ENCODE data around the gene CLEC16A. TPM values are rescaled to one million over a fixed set of nuclear protein-coding genes. Genes with fewer than 3 reads are reported as not detected.

The CLEC16A gene
- total RNA-seq, 2 donors from 2014 or later, result 46.6 to 47.6 TPM

DNA sequence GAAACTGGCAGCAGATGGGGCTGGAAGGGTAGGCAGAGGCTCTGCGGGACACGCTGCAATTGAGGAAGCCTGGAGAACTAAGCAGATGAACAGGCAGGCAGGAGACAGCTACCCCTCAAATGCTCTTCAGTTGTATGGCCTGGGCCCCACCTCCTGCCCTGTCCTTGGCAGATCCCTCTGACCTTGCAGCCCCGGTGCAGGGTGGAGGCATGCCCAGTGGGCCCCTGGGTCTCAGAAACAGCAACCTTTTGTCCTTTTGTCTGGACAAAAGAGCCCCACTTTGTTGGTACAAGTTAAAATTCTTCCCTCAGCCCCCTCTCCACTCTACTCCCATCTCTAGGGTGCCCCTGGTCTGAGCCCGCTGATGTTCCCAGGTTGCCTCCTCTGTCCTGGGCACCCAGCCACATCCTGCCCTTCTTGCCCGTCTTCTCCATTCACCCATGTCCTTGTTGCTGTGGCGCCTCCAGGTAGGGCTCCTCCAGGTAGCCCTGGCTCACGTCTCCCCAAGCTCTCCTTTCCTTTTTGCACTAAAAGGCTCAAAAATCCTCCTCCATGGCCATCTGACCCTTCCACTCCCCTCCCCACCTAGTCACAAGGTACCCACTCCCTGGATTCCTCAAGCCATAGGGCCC, 136.8 kb downstream of the CLEC16A start:
- Histone ChIP-seq H3K4me3 (no peak overlapping the region), H3K9me3 (no peaks in the 10 kb centered on the region), H3K27me3 (replicated peaks; ENCODE audit: insufficient read depth) (no peaks in the 10 kb centered on the region), H3K4me1 (ENCODE audit: control insufficient read depth in 1 of 2, low read depth in 2 of 2) (peaks cover 17 to 46% of the 10 kb centered on the region in 2 donors), H3K36me3 (no peaks in the 10 kb centered on the region), H3K27ac (no peak overlapping the region)
- ATAC-seq (ENCODE audit: insufficient number of reproducible peaks, low FRiP score, low read depth) (no peak), DNase-seq (ENCODE audit: low spot score) (no peak)
- TF ChIP-seq, protein P1, sequence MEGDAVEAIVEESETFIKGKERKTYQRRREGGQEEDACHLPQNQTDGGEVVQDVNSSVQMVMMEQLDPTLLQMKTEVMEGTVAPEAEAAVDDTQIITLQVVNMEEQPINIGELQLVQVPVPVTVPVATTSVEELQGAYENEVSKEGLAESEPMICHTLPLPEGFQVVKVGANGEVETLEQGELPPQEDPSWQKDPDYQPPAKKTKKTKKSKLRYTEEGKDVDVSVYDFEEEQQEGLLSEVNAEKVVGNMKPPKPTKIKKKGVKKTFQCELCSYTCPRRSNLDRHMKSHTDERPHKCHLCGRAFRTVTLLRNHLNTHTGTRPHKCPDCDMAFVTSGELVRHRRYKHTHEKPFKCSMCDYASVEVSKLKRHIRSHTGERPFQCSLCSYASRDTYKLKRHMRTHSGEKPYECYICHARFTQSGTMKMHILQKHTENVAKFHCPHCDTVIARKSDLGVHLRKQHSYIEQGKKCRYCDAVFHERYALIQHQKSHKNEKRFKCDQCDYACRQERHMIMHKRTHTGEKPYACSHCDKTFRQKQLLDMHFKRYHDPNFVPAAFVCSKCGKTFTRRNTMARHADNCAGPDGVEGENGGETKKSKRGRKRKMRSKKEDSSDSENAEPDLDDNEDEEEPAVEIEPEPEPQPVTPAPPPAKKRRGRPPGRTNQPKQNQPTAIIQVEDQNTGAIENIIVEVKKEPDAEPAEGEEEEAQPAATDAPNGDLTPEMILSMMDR (IDR thresholded peaks at IDR 0.05), result no peak

DNA sequence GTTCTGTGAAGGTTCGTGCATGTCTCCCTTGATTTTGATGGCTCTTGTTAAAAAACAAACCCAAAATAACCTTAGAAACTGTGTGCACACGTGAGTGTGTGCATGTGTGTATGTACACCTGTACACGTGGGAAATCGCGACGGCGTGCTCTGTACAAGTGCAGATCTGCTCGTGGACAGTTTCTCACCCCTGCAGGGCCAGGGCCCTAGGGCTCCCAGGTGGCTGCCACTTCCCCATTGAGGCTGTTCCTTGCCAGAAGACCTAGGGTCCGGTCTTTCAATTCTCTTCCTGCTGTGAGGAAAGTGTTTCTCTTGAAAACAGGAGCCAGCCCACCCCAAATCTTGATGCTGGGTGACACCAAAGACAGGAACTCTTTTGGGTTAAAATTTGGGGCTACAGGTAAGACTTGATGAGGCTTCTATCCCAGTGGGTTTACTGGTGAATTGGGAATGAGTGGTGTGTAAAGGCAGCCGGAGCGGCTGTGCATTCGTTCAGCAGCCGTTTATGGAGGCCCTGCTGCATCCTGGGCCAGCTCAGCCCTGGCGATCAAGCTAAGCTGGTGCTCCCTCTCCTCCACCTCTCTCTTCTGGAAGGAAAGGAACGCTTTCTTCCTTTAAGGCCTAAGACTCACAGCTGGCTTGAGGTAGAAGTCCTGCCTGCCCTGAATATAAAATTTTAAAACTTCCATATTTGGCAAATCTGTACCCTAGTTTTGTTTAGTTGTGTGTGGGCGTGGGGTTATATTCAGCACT, 137.9 kb downstream of the CLEC16A start:
- TF ChIP-seq, protein P1 (IDR thresholded peaks at IDR 0.05), result no peak
- H3K27ac ChIP-seq, result no peak overlapping the region
- H3K36me3 ChIP-seq, result no peaks in the 10 kb centered on the region
- ATAC-seq (ENCODE audit: insufficient number of reproducible peaks, low FRiP score, low read depth), result no peak
- no peak overlapping the region for H3K4me3 ChIP-seq
- no peaks in the 10 kb centered on the region for H3K27me3 ChIP-seq (replicated peaks; ENCODE audit: insufficient read depth)
- peaks cover 17 to 41% of the 10 kb centered on the region in 2 donors for H3K4me1 ChIP-seq (ENCODE audit: control insufficient read depth in 1 of 2, low read depth in 2 of 2)
- DNase-seq (ENCODE audit: low spot score), result no peak
- H3K9me3 ChIP-seq, result no peaks in the 10 kb centered on the region

DNA sequence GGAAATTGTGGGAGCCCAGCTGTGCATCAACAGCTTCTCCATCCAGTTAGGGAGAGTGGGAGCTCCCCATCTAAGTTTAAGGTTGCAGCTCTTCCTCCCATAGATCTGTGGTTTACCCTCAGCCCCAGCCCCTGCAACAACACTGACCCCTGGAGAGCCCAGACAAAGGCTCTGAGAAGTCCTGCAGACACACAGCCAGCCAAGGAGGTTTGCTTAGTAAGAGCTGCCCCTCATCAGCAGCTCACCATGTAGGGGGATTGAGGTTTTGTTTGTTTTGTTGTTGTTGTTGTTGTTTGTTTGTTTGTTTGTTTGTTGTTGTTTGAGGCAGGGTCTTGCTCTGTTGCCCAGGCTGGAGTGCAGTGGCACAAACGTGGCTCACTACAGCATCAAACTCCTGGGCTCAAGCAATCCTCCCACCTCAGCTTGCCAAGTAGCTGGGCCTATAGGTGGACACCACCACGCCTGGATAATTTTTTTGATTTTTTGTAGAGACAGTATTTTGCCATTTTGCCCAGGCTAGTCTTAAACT, 138.6 kb downstream of the CLEC16A start:
- peaks cover 13 to 35% of the 10 kb centered on the region in 2 donors for H3K4me1 ChIP-seq (ENCODE audit: control insufficient read depth in 1 of 2, low read depth in 2 of 2)
- no peak overlapping the region for H3K4me3 ChIP-seq
- H3K27ac ChIP-seq, result no peak overlapping the region
- DNase-seq (ENCODE audit: low spot score), result no peak
- TF ChIP-seq, protein P1 (IDR thresholded peaks at IDR 0.05), result no peak
- ATAC-seq (ENCODE audit: insufficient number of reproducible peaks, low FRiP score, low read depth), result no peak
- no peaks in the 10 kb centered on the region for H3K36me3 ChIP-seq
- H3K9me3 ChIP-seq, result no peaks in the 10 kb centered on the region
- no peaks in the 10 kb centered on the region for H3K27me3 ChIP-seq (replicated peaks; ENCODE audit: insufficient read depth)

DNA sequence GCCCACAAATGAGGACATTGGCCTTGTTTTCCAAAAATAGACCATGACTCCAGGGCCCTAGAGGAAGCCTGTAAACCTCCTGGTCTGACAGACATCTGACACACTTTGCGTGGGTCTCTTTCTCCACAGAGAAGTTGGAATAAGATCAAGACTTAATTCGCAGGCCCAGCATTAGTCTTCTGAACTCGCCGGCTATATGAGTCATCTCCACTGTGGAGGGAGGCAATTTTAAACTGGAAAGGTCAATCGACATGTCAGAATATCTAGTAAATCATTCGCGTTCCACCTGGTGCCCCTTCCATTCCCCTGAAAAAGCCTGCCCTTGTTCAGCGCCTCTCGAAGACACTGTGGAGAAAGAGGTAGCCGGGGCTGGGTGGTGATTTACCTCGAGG, 140.1 kb downstream of the CLEC16A start:
- ATAC-seq (ENCODE audit: insufficient number of reproducible peaks, low FRiP score, low read depth) (peak; percentile 47), DNase-seq (ENCODE audit: low spot score) (no peak)
- H3K36me3 ChIP-seq, result no peaks in the 10 kb centered on the region
- H3K27ac ChIP-seq, result no peak overlapping the region
- H3K4me3 ChIP-seq, result no peak overlapping the region
- no peaks in the 10 kb centered on the region for H3K9me3 ChIP-seq
- TF ChIP-seq, protein P1 (IDR thresholded peaks at IDR 0.05), result no peak
- no peaks in the 10 kb centered on the region for H3K27me3 ChIP-seq (replicated peaks; ENCODE audit: insufficient read depth)
- peaks cover 0 to 19% of the 10 kb centered on the region in 2 donors for H3K4me1 ChIP-seq (ENCODE audit: control insufficient read depth in 1 of 2, low read depth in 2 of 2)

DNA sequence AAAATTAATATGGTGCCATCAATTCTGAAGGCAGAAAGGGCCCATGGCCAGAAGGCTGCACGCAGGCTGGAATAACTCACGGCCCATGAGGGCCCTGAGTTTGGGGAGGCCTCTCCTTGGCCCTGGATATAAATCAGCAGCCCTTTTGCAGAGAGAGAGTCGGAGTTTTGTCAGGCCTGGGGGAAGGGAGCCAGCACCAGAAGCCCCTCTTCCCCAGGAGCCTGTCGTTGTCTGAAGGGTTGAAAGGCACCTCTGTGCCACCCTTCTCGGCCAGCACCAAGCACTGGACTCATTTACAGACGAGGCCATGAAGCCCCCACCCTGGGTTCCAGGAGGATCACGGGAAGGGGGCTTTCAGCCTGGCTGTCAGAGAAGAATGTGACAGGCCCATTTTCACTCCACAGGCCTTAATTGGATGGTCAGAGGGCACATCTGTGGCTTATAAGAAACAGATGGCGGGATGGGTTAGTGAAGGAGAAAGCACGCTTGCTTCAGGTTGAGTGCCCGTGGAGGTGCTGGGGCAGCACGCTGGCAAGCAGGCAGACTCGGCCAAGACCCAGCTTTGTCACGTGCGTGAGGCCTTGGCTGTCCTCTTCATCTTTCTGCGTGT, 140.6 kb downstream of the CLEC16A start:
- no peak for DNase-seq (ENCODE audit: low spot score)
- TF ChIP-seq, protein P1 (IDR thresholded peaks at IDR 0.05), result no peak

More for the DNA sequence above, 140.6 kb downstream of the CLEC16A start:
- no peak overlapping the region for H3K4me3 ChIP-seq
- H3K36me3 ChIP-seq, result no peaks in the 10 kb centered on the region
- no peak for ATAC-seq (ENCODE audit: insufficient number of reproducible peaks, low FRiP score, low read depth)
- H3K27ac ChIP-seq, result no peak overlapping the region
- H3K9me3 ChIP-seq, result no peaks in the 10 kb centered on the region
- H3K4me1 ChIP-seq (ENCODE audit: control insufficient read depth in 1 of 2, low read depth in 2 of 2), result peaks cover 0 to 15% of the 10 kb centered on the region in 2 donors
- no peaks in the 10 kb centered on the region for H3K27me3 ChIP-seq (replicated peaks; ENCODE audit: insufficient read depth)
